Measurements from ENCODE around the gene ENTPD1.

GRCh38 chr10:95706573-95706972 is 49.4 kb upstream of the ENTPD1 start:
- TF ChIP-seq EZH2 (IDR thresholded peaks at IDR 0.05; ENCODE audit: low read length) (no peak), CTCF (optimal IDR thresholded peaks at IDR 0.05 in 1 of 3, IDR thresholded peaks at IDR 0.05 in 1 of 3, conservative IDR thresholded peaks at IDR 0.05 in 1 of 3; ENCODE audit: extremely low read depth in 1 of 3, insufficient read depth in 2 of 3, low read length in 3 of 3) (no peak)

Data from keratinocyte (primary cell).